PC-9 (cell line): ENCODE measurements around the gene IMPG1.

Experiments
- EZH2 ChIP-seq: fragments of 200-600 bp; sonication (generic); IDR thresholded peaks from 2 replicates; pipeline ENCODE4 v1.8.0; 2017; ENCODE audit warnings: antibody characterized with exemption, low read depth
- TF ChIP-seq, protein P1 (sequence below): fragments of 200-600 bp; sonication (generic); conservative IDR thresholded peaks from 2 replicates; pipeline ENCODE4 v1.6.1; 2017; ENCODE audit warnings: mixed run types, antibody characterized with exemption, mild to moderate bottlenecking, moderate library complexity

- TF ChIP-seq, protein P1, sequence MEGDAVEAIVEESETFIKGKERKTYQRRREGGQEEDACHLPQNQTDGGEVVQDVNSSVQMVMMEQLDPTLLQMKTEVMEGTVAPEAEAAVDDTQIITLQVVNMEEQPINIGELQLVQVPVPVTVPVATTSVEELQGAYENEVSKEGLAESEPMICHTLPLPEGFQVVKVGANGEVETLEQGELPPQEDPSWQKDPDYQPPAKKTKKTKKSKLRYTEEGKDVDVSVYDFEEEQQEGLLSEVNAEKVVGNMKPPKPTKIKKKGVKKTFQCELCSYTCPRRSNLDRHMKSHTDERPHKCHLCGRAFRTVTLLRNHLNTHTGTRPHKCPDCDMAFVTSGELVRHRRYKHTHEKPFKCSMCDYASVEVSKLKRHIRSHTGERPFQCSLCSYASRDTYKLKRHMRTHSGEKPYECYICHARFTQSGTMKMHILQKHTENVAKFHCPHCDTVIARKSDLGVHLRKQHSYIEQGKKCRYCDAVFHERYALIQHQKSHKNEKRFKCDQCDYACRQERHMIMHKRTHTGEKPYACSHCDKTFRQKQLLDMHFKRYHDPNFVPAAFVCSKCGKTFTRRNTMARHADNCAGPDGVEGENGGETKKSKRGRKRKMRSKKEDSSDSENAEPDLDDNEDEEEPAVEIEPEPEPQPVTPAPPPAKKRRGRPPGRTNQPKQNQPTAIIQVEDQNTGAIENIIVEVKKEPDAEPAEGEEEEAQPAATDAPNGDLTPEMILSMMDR, result no peak
- TF ChIP-seq EZH2, result no peak
Observed at GRCh38 chr6:75937846-75938245, 134.6 kb downstream of the IMPG1 start.
